Hepatocyte (in vitro differentiated cells): Measurements from ENCODE around the gene OR5AK2. TPM values are rescaled to one million over a fixed set of nuclear protein-coding genes. Genes with fewer than 3 reads are reported as not detected.
A peak's percentile ranks its signal among the peaks of the same experiment; 100 is the strongest.
"Not testable (repeated sequence)": the region's sequence is repeated elsewhere in the genome, so short reads cannot be mapped to it uniquely, and the experiment has no call there.

Experiments used
- DNase-seq: peaks from one replicate; pipeline ENCODE4 v3.0.0-alpha.2; 2016; ENCODE audit warnings: low spot score
- H2AFZ ChIP-seq: fragments of 200-600 bp; sonication (generic); 2 replicates; pipeline ENCODE4 v1.6.0; 2016; ENCODE audit warnings: antibody characterized with exemption, mild to moderate bottlenecking
- H3K27ac ChIP-seq: fragments of 200-600 bp; sonication (generic); 2 replicates; pipeline ENCODE4 v1.5.1; 2016; ENCODE audit warnings: mild to moderate bottlenecking
- H3K27me3 ChIP-seq: fragments of 200-600 bp; sonication (generic); 2 replicates; pipeline ENCODE4 v1.6.1; 2016
- H3K36me3 ChIP-seq: fragments of 200-600 bp; sonication (generic); replicated peaks from 2 replicates; pipeline ENCODE4 v1.5.1; 2016; ENCODE audit warnings: low read depth; ENCODE audit not compliant: insufficient read depth
- H3K4me1 ChIP-seq: fragments of 200-600 bp; sonication (generic); 2 replicates; pipeline ENCODE4 v1.5.1; 2016; ENCODE audit warnings: mild to moderate bottlenecking, moderate library complexity; ENCODE audit not compliant: insufficient read depth
- H3K4me2 ChIP-seq: fragments of 200-600 bp; sonication (generic); 2 replicates; pipeline ENCODE4 v1.6.0; 2016
- H3K4me3 ChIP-seq: fragments of 200-600 bp; sonication (generic); 2 replicates; pipeline ENCODE4 v1.5.1; 2016; ENCODE audit warnings: mild to moderate bottlenecking
- H3K79me2 ChIP-seq: fragments of 200-600 bp; sonication (generic); 2 replicates; pipeline ENCODE4 v1.6.0; 2017; ENCODE audit warnings: mild to moderate bottlenecking
- H3K9me2 ChIP-seq: fragments of 200-600 bp; sonication (generic); replicated peaks from 2 replicates; pipeline ENCODE4 v1.6.0; 2017; ENCODE audit warnings: mild to moderate bottlenecking; ENCODE audit not compliant: insufficient read depth
- H3K9me3 ChIP-seq: fragments of 200-600 bp; sonication (generic); 2 replicates; pipeline ENCODE4 v1.5.1; 2016; ENCODE audit warnings: low read depth, mild to moderate bottlenecking
- H4K20me1 ChIP-seq: fragments of 200-600 bp; sonication (generic); 2 replicates; pipeline ENCODE4 v1.6.0; 2016; ENCODE audit warnings: mild to moderate bottlenecking; ENCODE audit not compliant: insufficient read depth, poor library complexity, severe bottlenecking
- CTCF ChIP-seq: fragments of 200-600 bp; sonication (generic); IDR thresholded peaks from 2 replicates; pipeline ENCODE4 v1.5.1; 2016; ENCODE audit warnings: antibody characterized with exemption, mild to moderate bottlenecking; ENCODE audit not compliant: poor library complexity
- EZH2 ChIP-seq: fragments of 200-600 bp; sonication (generic); IDR thresholded peaks from 2 replicates; pipeline ENCODE4 v1.6.1; 2016; ENCODE audit warnings: antibody characterized with exemption, mild to moderate bottlenecking, borderline replicate concordance
- EZH2phosphoT487 ChIP-seq: fragments of 200-600 bp; sonication (generic); IDR thresholded peaks from one replicate; pipeline ENCODE4 v1.6.1; 2018; ENCODE audit warnings: antibody characterized with exemption, mild to moderate bottlenecking, low read depth, moderate library complexity; ENCODE audit not compliant: unreplicated experiment, severe bottlenecking
- WGBS: methylation state at CpG from one replicate; pipeline ENCODE4 v1.1.6; 2016; ENCODE audit warnings: low lambda C conversion rate; ENCODE audit errors: missing lambda C conversion rate; 5-methylcytosine and 5-hydroxymethylcytosine counted together
- polyA plus RNA-seq: library from polyadenylated mRNA; unstranded; fragments of >200 nt; fragmentation: Nextera tagmentation; extraction: Ambion mirVana; gene quantifications from 2 replicates; pipeline ENCODE4 v1.2.1, GENCODE V29; 2016
- total RNA-seq: library from RNA; depleted of rRNA; stranded (reverse); fragments of >200 nt; gene quantifications from 2 replicates; pipeline ENCODE4 v1.2.3, GENCODE V29; 2014

Gene OR5AK2
- total RNA-seq (not detected in 2 replicates), polyA plus RNA-seq (not detected in 2 replicates)

- no peak within 1 kb of the TSS for H2AFZ ChIP-seq
- H3K9me3 ChIP-seq = no peaks in the 10 kb centered on the region
- H3K4me3 ChIP-seq = no peak within 1 kb of the TSS
- DNase-seq = no peak
- no peak within 1 kb of the TSS for H3K27ac ChIP-seq
- no peaks in the 10 kb centered on the region for H3K4me1 ChIP-seq
- no peaks in the 10 kb centered on the region for H3K36me3 ChIP-seq
- no peaks in the 10 kb centered on the region for H3K27me3 ChIP-seq
- H3K79me2 ChIP-seq = no peaks in the 10 kb centered on the region
- H3K4me2 ChIP-seq = no peak within 1 kb of the TSS
- TF ChIP-seq CTCF = no peak
- no peak for TF ChIP-seq EZH2
- TF ChIP-seq EZH2phosphoT487 = no peak
- 65% methylated on average over 1 of the region's 1 CpG for WGBS
- H4K20me1 ChIP-seq = no peaks in the 10 kb centered on the region
- no peaks in the 10 kb centered on the region for H3K9me2 ChIP-seq
Observed at GRCh38 chr11:56988614-56989013, at the start of gene OR5AK2. TSS of gene OR5AK2 (plus strand) at chr11:56988914. CDS start at chr11:56988914, 0 bp downstream.

DNA sequence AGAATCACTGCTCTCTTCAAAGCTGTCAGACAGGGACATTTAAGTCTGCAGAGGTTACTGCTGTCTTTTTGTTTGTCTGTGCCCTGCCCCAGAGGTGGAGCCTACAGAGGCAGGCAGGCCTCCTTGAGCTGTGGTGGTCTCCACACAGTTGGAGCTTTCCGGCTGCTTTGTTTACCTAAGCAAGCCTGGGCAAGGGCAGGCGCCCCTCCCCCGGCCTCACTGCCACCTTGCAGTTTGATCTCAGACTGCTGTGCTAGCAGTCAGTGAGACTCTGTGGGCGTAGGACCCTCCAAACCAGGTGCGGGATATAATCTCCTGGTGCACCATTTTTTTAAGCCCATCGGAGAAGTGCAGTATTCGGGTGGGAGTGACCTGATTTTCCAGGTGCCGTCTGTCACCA lies 43.2 kb upstream of the OR5AK2 start:
- not testable (repeated sequence) for H2AFZ ChIP-seq, H3K4me3 ChIP-seq, H3K27ac ChIP-seq, H3K4me2 ChIP-seq, H3K9me2 ChIP-seq, H3K27me3 ChIP-seq, H3K4me1 ChIP-seq, H3K79me2 ChIP-seq, H4K20me1 ChIP-seq, DNase-seq, H3K9me3 ChIP-seq, H3K36me3 ChIP-seq
- WGBS = 87% methylated on average over 8 of the region's 8 CpGs

GRCh38 chr11:56948991-56949515 lies 39.7 kb upstream of the OR5AK2 start:
- Histone ChIP-seq H4K20me1 (no peaks in the 10 kb centered on the region), H3K4me2 (peak overlapping the region; percentile 17), H3K27ac (peak overlapping the region; percentile 41), H3K4me3 (no peak overlapping the region), H3K27me3 (no peaks in the 10 kb centered on the region), H3K9me3 (no peaks in the 10 kb centered on the region), H3K9me2 (no peaks in the 10 kb centered on the region), H3K4me1 (peaks cover 8% of the 10 kb centered on the region), H3K79me2 (no peaks in the 10 kb centered on the region), H2AFZ (no peak overlapping the region), H3K36me3 (no peaks in the 10 kb centered on the region)
- no peak for TF ChIP-seq EZH2phosphoT487
- TF ChIP-seq EZH2 = no peak
- no peak for TF ChIP-seq CTCF
- WGBS = 61% methylated on average over 2 of the region's 2 CpGs
- DNase-seq = peak; percentile 46

DNA sequence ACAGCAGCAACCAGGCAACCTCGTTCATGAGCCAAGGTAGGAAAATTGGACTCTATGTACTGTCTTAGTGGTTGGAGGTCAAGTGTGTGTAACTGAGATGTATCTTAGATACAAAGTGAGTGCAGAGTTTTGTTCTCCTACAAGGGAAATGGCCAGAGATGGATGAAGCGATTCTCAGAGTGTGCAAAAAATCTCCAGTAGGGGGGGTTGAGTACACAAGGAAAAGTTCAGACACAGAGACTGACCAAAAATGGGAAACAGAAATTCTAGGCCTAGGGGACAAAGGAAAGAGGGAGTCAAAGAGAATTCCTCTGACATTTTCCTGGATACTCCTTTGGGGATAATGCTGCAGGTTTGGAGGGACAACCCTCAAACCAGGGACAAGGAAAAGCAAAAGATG lies 38.2 kb upstream of the OR5AK2 start:
- TF ChIP-seq EZH2phosphoT487 (no peak), CTCF (no peak), EZH2 (no peak)

DNA sequence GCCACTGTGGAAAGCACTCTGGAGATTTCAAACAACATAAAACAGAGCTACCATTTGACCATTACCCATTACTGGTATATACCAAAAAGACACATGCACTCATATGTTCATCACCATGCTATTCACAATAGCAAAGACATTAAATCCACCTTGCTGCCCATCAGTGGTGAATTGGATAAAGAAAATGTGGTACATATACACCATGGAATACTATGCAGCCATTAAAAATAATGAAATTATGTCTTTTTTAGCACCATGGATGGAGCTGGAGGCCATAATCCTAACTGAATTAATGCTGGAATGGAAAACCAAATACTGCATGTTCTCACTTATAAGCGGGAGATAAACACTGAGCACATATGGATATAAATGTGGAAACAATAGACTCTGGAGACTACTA lies 34.8 kb upstream of the OR5AK2 start:
- H3K9me2 ChIP-seq, H3K36me3 ChIP-seq, H4K20me1 ChIP-seq, H3K79me2 ChIP-seq, H3K27me3 ChIP-seq, H2AFZ ChIP-seq, H3K4me1 ChIP-seq, H3K4me2 ChIP-seq, H3K9me3 ChIP-seq, DNase-seq, H3K4me3 ChIP-seq, H3K27ac ChIP-seq: not testable (repeated sequence)
- 100% methylated on average over 1 of the region's 1 CpG for WGBS

More for the DNA sequence above, 38.2 kb upstream of the OR5AK2 start:
- 86% methylated on average over 2 of the region's 2 CpGs for WGBS
- H3K4me3 ChIP-seq = no peak overlapping the region
- H3K36me3 ChIP-seq = no peaks in the 10 kb centered on the region
- no peaks in the 10 kb centered on the region for H3K79me2 ChIP-seq
- peaks cover 8% of the 10 kb centered on the region for H3K4me1 ChIP-seq
- H3K9me3 ChIP-seq = no peaks in the 10 kb centered on the region
- H3K27ac ChIP-seq = no peak overlapping the region
- H3K9me2 ChIP-seq = no peaks in the 10 kb centered on the region
- no peaks in the 10 kb centered on the region for H3K27me3 ChIP-seq
- H2AFZ ChIP-seq = no peak overlapping the region
- no peak overlapping the region for H3K4me2 ChIP-seq
- no peaks in the 10 kb centered on the region for H4K20me1 ChIP-seq
- DNase-seq = no peak
